SHP77 treated with DMSO at 0.1 percent for 48 hours (cell line): ENCODE data around the gene GOLGA8B.
"Not testable (repeated sequence)": the region's sequence is repeated elsewhere in the genome, so short reads cannot be mapped to it uniquely, and the experiment has no call there.

Source experiments
- DNase-seq: peaks from one replicate; lab custom pipeline; 2025; lab: John Stamatoyannopoulos, UW

GOLGA8B gene

GRCh38 chr15:34583399-34584329 is at the start of gene GOLGA8B:
GOLGA8B (minus strand) TSS chr15:34583651; CDS start chr15:34535912, 47,739 bp downstream.
- DNase-seq = peak; percentile 23

GRCh38 chr15:34633165-34633564 is 49.7 kb upstream of the GOLGA8B start:
- DNase-seq = not testable (repeated sequence)

GRCh38 chr15:34628577-34629152 is 45.2 kb upstream of the GOLGA8B start:
- no peak for DNase-seq

GRCh38 chr15:34625007-34625406 is 41.6 kb upstream of the GOLGA8B start:
- DNase-seq = no peak

- no peak for DNase-seq
Observed at GRCh38 chr15:34621675-34622074, 38.2 kb upstream of the GOLGA8B start.

GRCh38 chr15:34620814-34621213 is 37.4 kb upstream of the GOLGA8B start:
- DNase-seq = no peak

GRCh38 chr15:34620142-34620541 is 36.7 kb upstream of the GOLGA8B start:
- DNase-seq = no peak

- DNase-seq = no peak
Observed at GRCh38 chr15:34619151-34619550, 35.7 kb upstream of the GOLGA8B start.

GRCh38 chr15:34618073-34618472 is 34.6 kb upstream of the GOLGA8B start:
- no peak for DNase-seq

- DNase-seq = peak; percentile 3
Observed at GRCh38 chr15:34616613-34617012, 33.2 kb upstream of the GOLGA8B start.

GRCh38 chr15:34613997-34614396 is 30.5 kb upstream of the GOLGA8B start:
- no peak for DNase-seq

GRCh38 chr15:34613301-34613700 is 29.9 kb upstream of the GOLGA8B start:
- no peak for DNase-seq

- no peak for DNase-seq
Observed at GRCh38 chr15:34610354-34610753, 26.9 kb upstream of the GOLGA8B start.

- no peak for DNase-seq
Observed at GRCh38 chr15:34609102-34610057, 25.9 kb upstream of the GOLGA8B start.

GRCh38 chr15:34608517-34608916 is 25.1 kb upstream of the GOLGA8B start:
- DNase-seq = no peak

- no peak for DNase-seq
Observed at GRCh38 chr15:34607832-34608231, 24.4 kb upstream of the GOLGA8B start.

- DNase-seq = no peak
Observed at GRCh38 chr15:34606545-34606944, 23.1 kb upstream of the GOLGA8B start.

- no peak for DNase-seq
Observed at GRCh38 chr15:34606131-34606530, 22.7 kb upstream of the GOLGA8B start.

GRCh38 chr15:34603095-34603494 is 19.6 kb upstream of the GOLGA8B start:
- no peak for DNase-seq

GRCh38 chr15:34600923-34601322 is 17.5 kb upstream of the GOLGA8B start:
- DNase-seq = no peak

- DNase-seq = no peak
Observed at GRCh38 chr15:34598799-34599585, 15.5 kb upstream of the GOLGA8B start.
